WTC11 (cell line): ENCODE data around the gene SAFB. TPM values are rescaled to one million over a fixed set of nuclear protein-coding genes. Genes with fewer than 3 reads are reported as not detected.

Experiments used
- ATAC-seq: fragments of 200-7000 bp; cut with Tn5 transposase; 2 replicates; pipeline ENCODE4 v1.10.0; 2021; ENCODE audit warnings: mild to moderate bottlenecking, moderate library complexity
- CTCF ChIA-PET: fragments of 300-600 bp; sonication (Branson Sonifier 250); formaldehyde crosslinking; loops from one replicate; lab custom pipeline; 2021; ENCODE audit warnings: antibody characterized with exemption; lab: Charles Lee
- POLR2A ChIA-PET: fragments of 350-600 bp; sonication (Branson Sonifier 250); formaldehyde crosslinking; loops from one replicate; lab custom pipeline; 2021; ENCODE audit warnings: antibody characterized with exemption; lab: Charles Lee
- DNase-seq: peaks from one replicate; pipeline ENCODE4 v3.0.0; 2021; ENCODE audit warnings: low spot score
- H3K27ac Mint-ChIP-seq: 2 replicates; pipeline ENCODE4 v1.8.0; 2021; ENCODE audit warnings: mixed read lengths
- H3K27me3 Mint-ChIP-seq: 2 replicates; pipeline ENCODE4 v1.8.0; 2021; ENCODE audit warnings: low read depth, mild to moderate bottlenecking, moderate library complexity, mixed read lengths
- H3K36me3 Mint-ChIP-seq: 2 replicates; pipeline ENCODE4 v1.8.0; 2021; ENCODE audit warnings: mixed read lengths
- H3K4me1 Mint-ChIP-seq: 2 replicates; pipeline ENCODE4 v1.8.0; 2022; ENCODE audit warnings: mixed read lengths
- H3K4me3 Mint-ChIP-seq: 2 replicates; pipeline ENCODE4 v1.8.0; 2021; ENCODE audit warnings: mild to moderate bottlenecking, moderate library complexity, mixed read lengths
- H3K9me3 Mint-ChIP-seq: 2 replicates; pipeline ENCODE4 v1.8.0; 2021; ENCODE audit warnings: mixed read lengths
- GTF2I ChIP-seq: fragments of 250-450 bp; sonication (Bioruptor Pico); conservative IDR thresholded peaks from 2 replicates; pipeline ENCODE4 v1.4.0; 2021; ENCODE audit warnings: mild to moderate bottlenecking
- MXD4 ChIP-seq: fragments of 250-450 bp; sonication (Bioruptor Pico); IDR thresholded peaks from 2 replicates; pipeline ENCODE4 v1.8.0; 2021; ENCODE audit warnings: mild to moderate bottlenecking, moderate library complexity, borderline replicate concordance
- NFYB ChIP-seq: sonication (generic); formaldehyde crosslinking; conservative IDR thresholded peaks from 2 replicates; pipeline ENCODE4 v1.8.0; 2022; ENCODE audit warnings: low read depth, missing genetic modification reagents
- NR1H2 ChIP-seq: sonication (generic); formaldehyde crosslinking; IDR thresholded peaks from 2 replicates; pipeline ENCODE4 v1.9.0; 2021; ENCODE audit warnings: mild to moderate bottlenecking, moderate library complexity, missing genetic modification reagents
- SP1 ChIP-seq: sonication (generic); formaldehyde crosslinking; conservative IDR thresholded peaks from 2 replicates; pipeline ENCODE4 v1.8.1; 2022; ENCODE audit warnings: missing genetic modification reagents
- TEAD1 ChIP-seq: sonication (generic); formaldehyde crosslinking; IDR thresholded peaks from 2 replicates; pipeline ENCODE4 v1.8.0; 2022; ENCODE audit warnings: mild to moderate bottlenecking, missing genetic modification reagents
- ZBTB21 ChIP-seq: sonication (generic); formaldehyde crosslinking; IDR thresholded peaks from 2 replicates; pipeline ENCODE4 v1.8.1; 2023; ENCODE audit warnings: mild to moderate bottlenecking, missing genetic modification reagents, borderline replicate concordance
- ZNF121 ChIP-seq: sonication (generic); formaldehyde crosslinking; IDR thresholded peaks from 2 replicates; pipeline ENCODE4 v1.8.0; 2023; ENCODE audit warnings: missing genetic modification reagents
- ZNF232 ChIP-seq: sonication (generic); formaldehyde crosslinking; IDR thresholded peaks from 2 replicates; pipeline ENCODE4 v1.8.0; 2022; ENCODE audit warnings: mild to moderate bottlenecking, missing genetic modification reagents
- ZNF416 ChIP-seq: fragments of 250-450 bp; sonication (Bioruptor Pico); IDR thresholded peaks from 2 replicates; pipeline ENCODE4 v1.9.0; 2021; ENCODE audit warnings: mild to moderate bottlenecking, inconsistent platforms
- total RNA-seq: library from RNA; stranded (reverse); gene quantifications from 3 replicates; pipeline ENCODE4 v1.2.3, GENCODE V29; 2021
- TF ChIP-seq, protein P1 (sequence below): sonication (generic); formaldehyde crosslinking; IDR thresholded peaks from 2 replicates; pipeline ENCODE4 v1.8.1; 2023; ENCODE audit warnings: mild to moderate bottlenecking, missing genetic modification reagents, moderate library complexity
- TF ChIP-seq, protein P2 (sequence below): sonication (generic); formaldehyde crosslinking; IDR thresholded peaks from 2 replicates; pipeline ENCODE4 v1.8.0; 2023; ENCODE audit warnings: mild to moderate bottlenecking, missing genetic modification reagents
- TF ChIP-seq, protein P3 (sequence below): sonication (generic); formaldehyde crosslinking; IDR thresholded peaks from 2 replicates; pipeline ENCODE4 v1.8.1; 2023; ENCODE audit warnings: mild to moderate bottlenecking, moderate library complexity, missing genetic modification reagents
- TF ChIP-seq, protein P4 (sequence below): sonication (generic); formaldehyde crosslinking; conservative IDR thresholded peaks from 2 replicates; pipeline ENCODE4 v1.8.1; 2023; ENCODE audit warnings: mild to moderate bottlenecking, low read depth, missing genetic modification reagents, moderate library complexity
- TF ChIP-seq, protein P5 (sequence below): sonication (generic); formaldehyde crosslinking; IDR thresholded peaks from 2 replicates; pipeline ENCODE4 v1.8.1; 2022; ENCODE audit warnings: low read depth, mild to moderate bottlenecking, moderate library complexity, missing genetic modification reagents, borderline replicate concordance
- TF ChIP-seq, protein P6 (sequence below): sonication (generic); formaldehyde crosslinking; IDR thresholded peaks from 2 replicates; pipeline ENCODE4 v1.8.1; 2022; ENCODE audit warnings: missing genetic modification reagents, borderline replicate concordance

SAFB gene
- total RNA-seq, 1 experiment from 2014 or later: 141 TPM

DNA sequence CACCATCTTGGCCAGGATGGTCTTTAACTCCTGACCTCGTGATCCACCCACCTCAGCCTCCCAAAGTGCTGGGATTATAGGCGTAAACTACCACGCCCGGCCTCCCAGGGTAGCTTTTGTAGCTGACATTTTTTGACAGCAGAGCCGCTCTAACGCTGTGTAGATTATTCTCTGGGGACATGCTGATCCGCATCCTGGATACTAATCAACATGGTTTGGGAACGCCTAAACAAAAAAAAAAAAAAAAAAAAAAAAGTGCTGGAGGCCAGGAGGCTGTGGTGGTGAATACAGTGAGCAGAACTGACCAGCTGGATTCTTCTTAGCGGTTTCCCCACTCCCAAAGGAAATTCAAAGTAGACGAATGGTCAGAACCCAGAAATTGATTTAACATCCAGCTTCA, 91.9 kb downstream of the SAFB start:
- peaks cover 49% of the 10 kb centered on the region for H3K36me3 Mint-ChIP-seq

DNA sequence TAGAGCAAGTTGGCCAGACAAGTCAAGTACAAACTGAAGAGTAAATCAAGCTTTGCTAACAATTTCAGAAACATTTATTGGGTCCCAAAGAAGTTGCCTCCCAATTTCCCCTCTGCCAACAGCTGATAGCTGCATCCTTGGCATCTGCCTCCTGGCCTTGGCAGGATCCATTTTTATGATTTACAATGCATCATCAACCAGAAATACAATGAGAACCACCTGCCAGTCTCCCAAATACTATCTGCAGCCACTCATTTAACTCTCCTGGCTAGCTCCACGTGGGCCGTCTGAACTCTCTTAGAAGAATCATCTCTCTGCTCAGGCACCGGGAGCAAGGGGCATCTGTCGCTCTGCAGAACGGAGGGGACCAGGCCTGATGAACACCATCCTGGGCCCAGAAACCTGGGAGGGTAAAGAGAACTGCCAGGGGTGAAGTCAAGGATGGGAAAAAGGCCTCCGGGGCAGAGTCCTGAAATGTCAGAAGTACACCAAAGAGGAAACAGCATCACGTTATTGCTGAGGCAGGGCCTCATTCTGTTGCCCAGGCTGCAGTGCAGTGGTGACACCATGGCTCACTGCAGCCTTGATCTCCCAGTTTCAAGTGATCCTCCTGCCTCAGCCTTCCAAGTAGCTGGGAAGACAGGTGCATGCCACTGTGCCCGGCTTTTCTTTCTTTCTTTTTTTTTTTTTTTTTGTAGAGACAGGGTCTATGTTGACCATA, 94.5 kb downstream of the SAFB start:
- peak overlapping the region; percentile 97 for H3K4me3 Mint-ChIP-seq
- H3K9me3 Mint-ChIP-seq: no peaks in the 10 kb centered on the region
- TF ChIP-seq, protein P1, sequence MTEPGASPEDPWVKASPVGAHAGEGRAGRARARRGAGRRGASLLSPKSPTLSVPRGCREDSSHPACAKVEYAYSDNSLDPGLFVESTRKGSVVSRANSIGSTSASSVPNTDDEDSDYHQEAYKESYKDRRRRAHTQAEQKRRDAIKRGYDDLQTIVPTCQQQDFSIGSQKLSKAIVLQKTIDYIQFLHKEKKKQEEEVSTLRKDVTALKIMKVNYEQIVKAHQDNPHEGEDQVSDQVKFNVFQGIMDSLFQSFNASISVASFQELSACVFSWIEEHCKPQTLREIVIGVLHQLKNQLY (CRISPR knock-in tag): no peak
- TF ChIP-seq GTF2I (CRISPR knock-in tag) (no peak), NR1H2 (CRISPR knock-in tag) (no peak), ZNF416 (CRISPR knock-in tag) (no peak), ZNF121 (CRISPR knock-in tag) (no peak)
- TF ChIP-seq, protein P2, sequence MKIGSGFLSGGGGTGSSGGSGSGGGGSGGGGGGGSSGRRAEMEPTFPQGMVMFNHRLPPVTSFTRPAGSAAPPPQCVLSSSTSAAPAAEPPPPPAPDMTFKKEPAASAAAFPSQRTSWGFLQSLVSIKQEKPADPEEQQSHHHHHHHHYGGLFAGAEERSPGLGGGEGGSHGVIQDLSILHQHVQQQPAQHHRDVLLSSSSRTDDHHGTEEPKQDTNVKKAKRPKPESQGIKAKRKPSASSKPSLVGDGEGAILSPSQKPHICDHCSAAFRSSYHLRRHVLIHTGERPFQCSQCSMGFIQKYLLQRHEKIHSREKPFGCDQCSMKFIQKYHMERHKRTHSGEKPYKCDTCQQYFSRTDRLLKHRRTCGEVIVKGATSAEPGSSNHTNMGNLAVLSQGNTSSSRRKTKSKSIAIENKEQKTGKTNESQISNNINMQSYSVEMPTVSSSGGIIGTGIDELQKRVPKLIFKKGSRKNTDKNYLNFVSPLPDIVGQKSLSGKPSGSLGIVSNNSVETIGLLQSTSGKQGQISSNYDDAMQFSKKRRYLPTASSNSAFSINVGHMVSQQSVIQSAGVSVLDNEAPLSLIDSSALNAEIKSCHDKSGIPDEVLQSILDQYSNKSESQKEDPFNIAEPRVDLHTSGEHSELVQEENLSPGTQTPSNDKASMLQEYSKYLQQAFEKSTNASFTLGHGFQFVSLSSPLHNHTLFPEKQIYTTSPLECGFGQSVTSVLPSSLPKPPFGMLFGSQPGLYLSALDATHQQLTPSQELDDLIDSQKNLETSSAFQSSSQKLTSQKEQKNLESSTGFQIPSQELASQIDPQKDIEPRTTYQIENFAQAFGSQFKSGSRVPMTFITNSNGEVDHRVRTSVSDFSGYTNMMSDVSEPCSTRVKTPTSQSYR (CRISPR knock-in tag): no peak
- TF ChIP-seq, protein P3, sequence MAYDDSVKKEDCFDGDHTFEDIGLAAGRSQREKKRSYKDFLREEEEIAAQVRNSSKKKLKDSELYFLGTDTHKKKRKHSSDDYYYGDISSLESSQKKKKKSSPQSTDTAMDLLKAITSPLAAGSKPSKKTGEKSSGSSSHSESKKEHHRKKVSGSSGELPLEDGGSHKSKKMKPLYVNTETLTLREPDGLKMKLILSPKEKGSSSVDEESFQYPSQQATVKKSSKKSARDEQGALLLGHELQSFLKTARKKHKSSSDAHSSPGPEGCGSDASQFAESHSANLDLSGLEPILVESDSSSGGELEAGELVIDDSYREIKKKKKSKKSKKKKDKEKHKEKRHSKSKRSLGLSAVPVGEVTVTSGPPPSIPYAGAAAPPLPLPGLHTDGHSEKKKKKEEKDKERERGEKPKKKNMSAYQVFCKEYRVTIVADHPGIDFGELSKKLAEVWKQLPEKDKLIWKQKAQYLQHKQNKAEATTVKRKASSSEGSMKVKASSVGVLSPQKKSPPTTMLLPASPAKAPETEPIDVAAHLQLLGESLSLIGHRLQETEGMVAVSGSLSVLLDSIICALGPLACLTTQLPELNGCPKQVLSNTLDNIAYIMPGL (CRISPR knock-in tag): no peak
- TF ChIP-seq, protein P4, sequence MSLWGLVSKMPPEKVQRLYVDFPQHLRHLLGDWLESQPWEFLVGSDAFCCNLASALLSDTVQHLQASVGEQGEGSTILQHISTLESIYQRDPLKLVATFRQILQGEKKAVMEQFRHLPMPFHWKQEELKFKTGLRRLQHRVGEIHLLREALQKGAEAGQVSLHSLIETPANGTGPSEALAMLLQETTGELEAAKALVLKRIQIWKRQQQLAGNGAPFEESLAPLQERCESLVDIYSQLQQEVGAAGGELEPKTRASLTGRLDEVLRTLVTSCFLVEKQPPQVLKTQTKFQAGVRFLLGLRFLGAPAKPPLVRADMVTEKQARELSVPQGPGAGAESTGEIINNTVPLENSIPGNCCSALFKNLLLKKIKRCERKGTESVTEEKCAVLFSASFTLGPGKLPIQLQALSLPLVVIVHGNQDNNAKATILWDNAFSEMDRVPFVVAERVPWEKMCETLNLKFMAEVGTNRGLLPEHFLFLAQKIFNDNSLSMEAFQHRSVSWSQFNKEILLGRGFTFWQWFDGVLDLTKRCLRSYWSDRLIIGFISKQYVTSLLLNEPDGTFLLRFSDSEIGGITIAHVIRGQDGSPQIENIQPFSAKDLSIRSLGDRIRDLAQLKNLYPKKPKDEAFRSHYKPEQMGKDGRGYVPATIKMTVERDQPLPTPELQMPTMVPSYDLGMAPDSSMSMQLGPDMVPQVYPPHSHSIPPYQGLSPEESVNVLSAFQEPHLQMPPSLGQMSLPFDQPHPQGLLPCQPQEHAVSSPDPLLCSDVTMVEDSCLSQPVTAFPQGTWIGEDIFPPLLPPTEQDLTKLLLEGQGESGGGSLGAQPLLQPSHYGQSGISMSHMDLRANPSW (CRISPR knock-in tag): no peak
- ChIA-PET CTCF (no interaction called here), POLR2A (interaction anchor here (1.0 kb wide), 1 partner anchor 28 kb away, joined by 4 read pairs; no protein-coding TSS in a partner anchor)
- H3K36me3 Mint-ChIP-seq: peaks cover 29% of the 10 kb centered on the region
- no peak overlapping the region for H3K27ac Mint-ChIP-seq
- DNase-seq (no peak), ATAC-seq (no peak)
- peaks cover 16% of the 10 kb centered on the region for H3K4me1 Mint-ChIP-seq
- no peaks in the 10 kb centered on the region for H3K27me3 Mint-ChIP-seq

More for the DNA sequence above, 91.9 kb downstream of the SAFB start:
- Mint-ChIP-seq H3K27ac (no peak overlapping the region), H3K4me3 (no peak overlapping the region), H3K9me3 (no peaks in the 10 kb centered on the region), H3K4me1 (peaks cover 16% of the 10 kb centered on the region), H3K27me3 (no peaks in the 10 kb centered on the region)
- ChIA-PET CTCF (interaction anchor here (1.1 kb wide), 1 partner anchor 28 kb away, joined by 3 read pairs; no protein-coding TSS in a partner anchor), POLR2A (interaction anchor here (0.7 kb wide), 1 partner anchor 25 kb away, joined by 5 read pairs; no protein-coding TSS in a partner anchor)
- DNase-seq (no peak), ATAC-seq (no peak)
- no peak for TF ChIP-seq NFYB (CRISPR knock-in tag)
- no peak for TF ChIP-seq SP1 (CRISPR knock-in tag)
- TF ChIP-seq ZNF232: no peak
- TF ChIP-seq ZBTB21: no peak
- TF ChIP-seq, protein P5, sequence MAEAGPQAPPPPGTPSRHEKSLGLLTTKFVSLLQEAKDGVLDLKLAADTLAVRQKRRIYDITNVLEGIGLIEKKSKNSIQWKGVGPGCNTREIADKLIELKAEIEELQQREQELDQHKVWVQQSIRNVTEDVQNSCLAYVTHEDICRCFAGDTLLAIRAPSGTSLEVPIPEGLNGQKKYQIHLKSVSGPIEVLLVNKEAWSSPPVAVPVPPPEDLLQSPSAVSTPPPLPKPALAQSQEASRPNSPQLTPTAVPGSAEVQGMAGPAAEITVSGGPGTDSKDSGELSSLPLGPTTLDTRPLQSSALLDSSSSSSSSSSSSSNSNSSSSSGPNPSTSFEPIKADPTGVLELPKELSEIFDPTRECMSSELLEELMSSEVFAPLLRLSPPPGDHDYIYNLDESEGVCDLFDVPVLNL (CRISPR knock-in tag): no peak
- TF ChIP-seq, protein P1 (CRISPR knock-in tag): no peak
- TF ChIP-seq, protein P6, sequence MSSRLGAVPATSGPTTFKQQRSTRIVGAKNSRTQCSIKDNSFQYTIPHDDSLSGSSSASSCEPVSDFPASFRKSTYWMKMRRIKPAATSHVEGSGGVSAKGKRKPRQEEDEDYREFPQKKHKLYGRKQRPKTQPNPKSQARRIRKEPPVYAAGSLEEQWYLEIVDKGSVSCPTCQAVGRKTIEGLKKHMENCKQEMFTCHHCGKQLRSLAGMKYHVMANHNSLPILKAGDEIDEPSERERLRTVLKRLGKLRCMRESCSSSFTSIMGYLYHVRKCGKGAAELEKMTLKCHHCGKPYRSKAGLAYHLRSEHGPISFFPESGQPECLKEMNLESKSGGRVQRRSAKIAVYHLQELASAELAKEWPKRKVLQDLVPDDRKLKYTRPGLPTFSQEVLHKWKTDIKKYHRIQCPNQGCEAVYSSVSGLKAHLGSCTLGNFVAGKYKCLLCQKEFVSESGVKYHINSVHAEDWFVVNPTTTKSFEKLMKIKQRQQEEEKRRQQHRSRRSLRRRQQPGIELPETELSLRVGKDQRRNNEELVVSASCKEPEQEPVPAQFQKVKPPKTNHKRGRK: no peak
- TF ChIP-seq MXD4: no peak
- TF ChIP-seq TEAD1 (CRISPR knock-in tag): no peak
